Psoas muscle (tissue), 8 donors: ENCODE results near the gene MROH8. TPM values are rescaled to one million over a fixed set of nuclear protein-coding genes. Genes with fewer than 3 reads are reported as not detected.

Source experiments
- ATAC-seq, 4 donors: fragments of 200-7000 bp; cut with Tn5 transposase; one replicate each; pipeline ENCODE4 v1.9.1; 2020; ENCODE audit warnings: moderate library complexity in 3 of 4, mild to moderate bottlenecking in 2 of 4
- DNase-seq, 2 donors: peaks; one replicate each; pipeline ENCODE4 v3.0.0-alpha.2; 2020
- H3K27ac ChIP-seq: fragments of 200-600 bp; one replicate; pipeline ENCODE4 v1.8.0; 2022
- H3K27me3 ChIP-seq, 3 donors: fragments of 200-600 bp in 1 of 3; one replicate each; pipeline versions ENCODE4 v1.6.1 to v1.8.0; 2013 to 2022; ENCODE audit warnings: low read length in 2 of 3, mild to moderate bottlenecking in 2 of 3, moderate library complexity in 1 of 3; ENCODE audit not compliant: insufficient read depth in 3 of 3
- H3K36me3 ChIP-seq, 2 donors: fragments of 200-600 bp in 1 of 2; one replicate each; pipeline versions ENCODE4 v1.6.1 to v1.8.0; 2013 to 2022; ENCODE audit warnings: low read depth in 1 of 2, mild to moderate bottlenecking in 1 of 2, moderate library complexity in 1 of 2; ENCODE audit not compliant: insufficient read depth in 1 of 2
- H3K4me1 ChIP-seq: fragments of 200-600 bp; one replicate; pipeline ENCODE4 v1.8.0; 2022
- H3K4me3 ChIP-seq: fragments of 200-600 bp; one replicate; pipeline ENCODE4 v1.8.0; 2022; ENCODE audit warnings: mild to moderate bottlenecking
- H3K9me3 ChIP-seq: fragments of 200-600 bp; one replicate; pipeline ENCODE4 v1.8.0; 2022
- WGBS, 3 donors: extraction: QIAGEN DNeasy Blood & Tissue Kit; methylation state at CpG; one replicate each; pipeline versions ENCODE4 v1.1.6 to v1.1.7; 2013; 5-methylcytosine and 5-hydroxymethylcytosine counted together
- intact Hi-C, 2 donors: fragments of 100-400 bp; cut with DNase I; formaldehyde crosslinking; loops; one replicate each; pipeline versions ENCODE4 v1.11.0 to v1.14.2; 2022
- polyA plus RNA-seq, 3 donors: library from polyadenylated mRNA; stranded (reverse); fragments of 200-250 nt; gene quantifications; one replicate each; pipeline ENCODE4 v1.2.3, GENCODE V29; 2013
- total RNA-seq, 4 donors: library from RNA; stranded (reverse); fragmentation: NEBNext Ultra II Directional in 2 of 4; extraction: Animal tissue kit (Norgen Biotek cat#: 25700) in 2 of 4; gene quantifications; one replicate each; pipeline versions ENCODE4 v1.2.1 to v1.2.4, GENCODE V29; 2021 to 2023
- TF ChIP-seq, protein P1 (sequence below): fragments of 200-600 bp; IDR thresholded peaks from one replicate; pipeline ENCODE4 v1.8.0; 2022; ENCODE audit warnings: antibody characterized with exemption
- donor health status: healthy with polysubstance abuse.
- donor health status: DM: no; HTN: no; CAD: no; lungs with moderate emphysema.
- donor health status: Bipolar disorder and iron deficiency.
- donor health status: healthy.
- donor health status: DM: yes; HTN: yes; CAD: no.
- donor health status: DM: no; HTN: no; CAD: no.
- donor health status: DM: no; HTN: no; CAD: no.
- donor health status: DM: yes; HTN: yes; CAD: no.

Gene MROH8
- total and polyA plus RNA-seq, 7 donors: 0.99 to 5.5 (median 4.1) TPM

DNA sequence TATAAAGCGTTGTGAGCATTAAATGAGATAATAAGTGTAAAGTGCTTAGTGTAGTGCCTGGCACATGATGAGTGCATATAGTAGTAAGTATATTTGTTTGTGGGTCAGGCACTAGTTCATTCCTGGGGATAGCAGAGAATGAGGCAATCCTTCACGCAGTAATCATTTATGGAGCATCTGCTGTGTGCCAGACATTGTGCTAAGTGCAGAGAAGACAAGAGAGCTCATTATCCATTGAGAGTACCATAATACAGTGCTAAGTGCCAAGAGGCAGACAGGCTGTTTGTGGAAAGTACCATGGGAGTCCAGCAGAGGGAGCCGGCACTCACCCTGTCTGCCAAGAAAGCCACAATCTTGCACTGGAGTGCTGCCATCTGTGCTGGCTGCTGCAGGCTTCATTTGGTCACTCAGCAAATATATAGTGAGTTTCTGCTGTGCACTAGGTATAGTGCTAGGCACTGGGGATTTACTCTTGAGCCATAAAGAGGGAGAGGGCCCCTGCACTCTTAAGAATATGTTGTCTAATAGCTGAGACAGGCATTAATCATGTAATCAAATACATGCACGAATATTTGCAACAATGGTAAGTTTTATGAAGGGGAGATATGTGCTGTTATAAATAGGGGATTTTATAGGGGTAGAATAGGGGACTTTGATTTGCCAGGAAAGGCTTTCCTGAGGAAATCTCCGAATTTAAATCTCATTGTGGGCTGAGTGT is 12.9 kb upstream of the MROH8 start:
- Histone ChIP-seq H3K4me3 (peak overlapping the region; percentile 15), H3K27me3 (no peaks in the 10 kb centered on the region), H3K4me1 (peaks cover 51% of the 10 kb centered on the region), H3K9me3 (no peaks in the 10 kb centered on the region), H3K27ac (no peak overlapping the region), H3K36me3 (peaks cover 7 to 10% of the 10 kb centered on the region in 2 donors)
- intact Hi-C loops: loop anchor here (5.0 kb wide), 2 partner anchors 35 to 190 kb away; no protein-coding TSS in a partner anchor
- WGBS, 3 donors: 21 to 31% (median 28%) methylated on average over 5 of the region's 5 CpGs
- DNase-seq (peak; percentile 87 to 93), ATAC-seq (peak; percentile 86 to 87 (median 86))
- TF ChIP-seq, protein P1, sequence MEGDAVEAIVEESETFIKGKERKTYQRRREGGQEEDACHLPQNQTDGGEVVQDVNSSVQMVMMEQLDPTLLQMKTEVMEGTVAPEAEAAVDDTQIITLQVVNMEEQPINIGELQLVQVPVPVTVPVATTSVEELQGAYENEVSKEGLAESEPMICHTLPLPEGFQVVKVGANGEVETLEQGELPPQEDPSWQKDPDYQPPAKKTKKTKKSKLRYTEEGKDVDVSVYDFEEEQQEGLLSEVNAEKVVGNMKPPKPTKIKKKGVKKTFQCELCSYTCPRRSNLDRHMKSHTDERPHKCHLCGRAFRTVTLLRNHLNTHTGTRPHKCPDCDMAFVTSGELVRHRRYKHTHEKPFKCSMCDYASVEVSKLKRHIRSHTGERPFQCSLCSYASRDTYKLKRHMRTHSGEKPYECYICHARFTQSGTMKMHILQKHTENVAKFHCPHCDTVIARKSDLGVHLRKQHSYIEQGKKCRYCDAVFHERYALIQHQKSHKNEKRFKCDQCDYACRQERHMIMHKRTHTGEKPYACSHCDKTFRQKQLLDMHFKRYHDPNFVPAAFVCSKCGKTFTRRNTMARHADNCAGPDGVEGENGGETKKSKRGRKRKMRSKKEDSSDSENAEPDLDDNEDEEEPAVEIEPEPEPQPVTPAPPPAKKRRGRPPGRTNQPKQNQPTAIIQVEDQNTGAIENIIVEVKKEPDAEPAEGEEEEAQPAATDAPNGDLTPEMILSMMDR: peak; percentile 92

DNA sequence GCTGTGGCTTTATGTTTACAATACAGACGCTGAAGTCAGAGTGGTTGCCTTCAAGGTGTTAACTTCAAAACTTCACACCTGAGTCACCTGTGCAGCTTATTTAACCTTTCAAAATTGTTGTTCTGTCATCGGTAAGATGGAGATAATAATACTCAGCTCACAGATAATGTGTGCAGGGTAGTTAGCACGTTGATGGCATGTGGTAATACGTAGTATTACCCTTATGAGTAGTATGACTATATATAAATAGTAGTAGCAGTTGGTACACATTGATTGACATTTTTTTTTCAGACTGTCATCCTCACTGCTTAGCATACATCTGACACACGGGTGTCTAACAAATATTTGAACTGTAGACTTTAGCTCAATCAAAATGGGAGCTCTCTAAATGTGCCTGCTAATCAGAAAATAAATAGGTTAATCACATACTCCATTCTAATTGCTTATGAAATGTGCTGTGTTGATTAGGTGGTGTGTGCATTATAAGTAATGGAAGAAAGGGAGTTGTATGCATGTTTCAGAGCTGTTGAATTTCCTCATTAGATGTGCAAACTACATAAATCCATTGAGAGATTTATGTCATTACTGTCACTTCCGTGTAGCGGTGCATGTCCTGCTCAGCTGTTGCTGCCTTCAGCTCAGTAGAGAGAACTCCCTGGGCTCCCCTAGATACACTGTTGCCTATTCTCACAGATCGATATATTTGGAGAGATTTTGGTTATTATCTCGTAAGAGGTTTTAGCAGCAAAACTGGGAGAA is 11.2 kb upstream of the MROH8 start:
- no peaks in the 10 kb centered on the region for H3K9me3 ChIP-seq
- H3K27me3 ChIP-seq: no peaks in the 10 kb centered on the region
- peaks cover 48% of the 10 kb centered on the region for H3K4me1 ChIP-seq
- intact Hi-C loops: loop anchor here (5.0 kb wide), 2 partner anchors 37 to 192 kb away; no protein-coding TSS in a partner anchor
- 42 to 58% (median 43%) methylated on average over 9 of the region's 9 CpGs for WGBS, 3 donors
- TF ChIP-seq, protein P1: no peak
- ATAC-seq (peak; percentile 81 to 86 (median 82)), DNase-seq (no peak)
- no peak overlapping the region for H3K4me3 ChIP-seq
- peak overlapping the region; percentile 64 for H3K27ac ChIP-seq
- peaks cover 13 to 24% of the 10 kb centered on the region in 2 donors for H3K36me3 ChIP-seq

DNA sequence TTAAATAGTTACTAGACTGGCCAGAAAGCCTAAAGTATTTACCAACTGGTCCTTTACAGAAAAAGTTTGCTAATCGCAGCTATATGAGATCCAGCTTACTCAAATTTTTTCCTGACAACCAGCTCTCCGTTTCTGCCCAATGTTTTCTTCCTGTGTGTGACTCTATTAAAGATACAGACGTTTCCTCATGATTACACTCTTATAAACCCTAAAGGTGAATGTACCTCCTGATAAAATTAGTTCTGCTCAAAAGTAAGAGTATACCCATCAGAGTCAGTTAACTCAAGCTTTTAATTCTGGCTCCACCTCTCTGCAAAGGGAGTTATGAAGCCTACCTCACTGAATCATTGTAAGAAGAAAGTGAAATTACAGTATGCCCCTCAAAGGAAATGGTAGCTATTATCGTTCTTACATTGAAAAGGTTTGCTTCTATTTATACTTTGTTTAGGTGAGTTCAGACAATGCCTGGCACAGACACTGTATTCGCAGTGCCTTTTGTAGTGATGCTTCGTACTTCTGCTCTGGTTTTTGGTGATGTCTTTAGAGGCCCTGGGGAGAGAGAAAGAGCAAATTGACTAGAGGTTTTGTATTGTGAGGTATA is 10.2 kb upstream of the MROH8 start:
- Histone ChIP-seq H3K9me3 (no peaks in the 10 kb centered on the region), H3K4me3 (no peak overlapping the region), H3K4me1 (peaks cover 39% of the 10 kb centered on the region), H3K36me3 (peaks cover 15 to 34% of the 10 kb centered on the region in 2 donors), H3K27ac (peak overlapping the region; percentile 64), H3K27me3 (no peaks in the 10 kb centered on the region)
- TF ChIP-seq, protein P1: no peak
- intact Hi-C loops: loop anchor here (5.0 kb wide), 2 partner anchors 38 to 193 kb away; no protein-coding TSS in a partner anchor
- 56 to 71% (median 58%) methylated on average over 6 of the region's 6 CpGs for WGBS, 3 donors
- no peak for ATAC-seq
- DNase-seq: no peak

DNA sequence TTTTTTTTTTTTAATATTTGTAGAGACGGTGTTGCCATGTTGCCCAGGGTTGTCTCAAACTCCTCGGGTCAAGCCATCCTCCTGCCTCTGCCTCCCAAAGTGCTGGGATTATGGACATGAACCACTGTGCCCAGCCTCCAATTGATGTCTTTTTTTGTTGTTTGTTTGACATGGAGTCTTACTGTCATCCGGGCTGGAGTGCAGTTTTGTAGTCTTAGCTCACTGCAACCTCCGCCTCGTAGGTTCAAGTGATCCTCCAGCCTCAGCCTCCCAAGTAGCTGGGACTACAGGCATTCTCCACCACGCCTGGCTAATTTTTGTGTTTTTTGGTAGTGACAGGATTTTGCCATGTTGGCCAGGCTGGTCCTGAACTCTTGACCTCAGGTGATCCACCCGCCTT is 9.4 kb upstream of the MROH8 start:
- no peak overlapping the region for H3K27ac ChIP-seq
- DNase-seq: no peak

More for the DNA sequence above, 9.4 kb upstream of the MROH8 start:
- Histone ChIP-seq H3K36me3 (peaks cover 15 to 42% of the 10 kb centered on the region in 2 donors), H3K4me3 (no peak overlapping the region), H3K9me3 (no peaks in the 10 kb centered on the region), H3K4me1 (peaks cover 43% of the 10 kb centered on the region), H3K27me3 (no peaks in the 10 kb centered on the region)
- TF ChIP-seq, protein P1: no peak
- intact Hi-C loops: no loop called here
- 80 to 91% (median 83%) methylated on average over 7 of the region's 7 CpGs for WGBS, 3 donors
- ATAC-seq: no peak
